T-helper 22 cell (primary cell): ENCODE results near the gene ITGB2.
"Not testable (repeated sequence)": the region's sequence is repeated elsewhere in the genome, so short reads cannot be mapped to it uniquely, and the experiment has no call there.

Source experiments
- DNase-seq: peaks from one replicate; pipeline ENCODE4 v3.0.0-alpha.2; 2020; ENCODE audit warnings: low read depth

ITGB2 gene

DNA sequence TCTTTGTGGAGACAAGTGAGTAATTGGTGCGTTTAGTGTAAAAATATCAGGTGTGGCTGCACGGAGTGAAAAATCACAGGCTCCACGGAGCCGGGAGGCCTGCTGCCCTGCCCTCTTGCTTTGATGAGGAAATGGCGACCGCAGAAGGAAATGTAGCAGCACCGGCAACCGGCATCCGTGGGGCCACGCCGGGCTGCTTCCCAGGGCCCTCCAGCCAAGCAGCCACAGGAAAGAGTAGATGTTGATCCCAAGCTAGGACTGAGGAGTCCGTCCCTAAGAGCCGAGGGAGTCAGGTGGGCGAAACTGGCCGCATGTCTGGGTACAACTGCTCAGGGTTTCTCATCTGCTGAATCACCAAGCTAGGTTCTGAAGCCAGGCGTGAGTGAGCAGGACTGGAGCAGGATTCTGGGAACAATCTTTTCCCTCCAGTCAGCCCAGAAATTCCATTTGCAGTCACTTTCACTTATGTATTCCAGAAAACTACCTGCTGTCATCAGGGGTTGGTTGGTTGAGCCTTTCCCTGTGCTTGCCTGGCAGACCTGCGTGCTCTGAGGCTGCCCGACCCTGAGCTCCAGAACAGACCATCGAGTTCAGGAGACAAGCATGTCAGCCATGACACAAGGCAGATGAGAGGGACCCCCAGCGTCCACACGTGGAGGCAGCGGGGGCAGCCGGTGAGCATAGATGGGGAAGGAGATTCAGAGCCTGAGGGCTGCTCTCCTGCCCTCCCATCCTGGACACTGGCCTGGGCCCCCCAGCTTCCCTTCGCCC, 5.8 kb upstream of the ITGB2 start:
- DNase-seq, result peak; percentile 58

GRCh38 chr21:44925378-44925755, 4.7 kb upstream of the ITGB2 start:
- DNase-seq, result no peak

- DNase-seq, result no peak
These were observed 4.1 kb upstream of the ITGB2 start for GRCh38 chr21:44924606-44925377.

GRCh38 chr21:44923480-44924084, 2.9 kb upstream of the ITGB2 start:
- DNase-seq, result no peak

GRCh38 chr21:44921928-44922327, 1.2 kb upstream of the ITGB2 start:
- no peak for DNase-seq

DNA sequence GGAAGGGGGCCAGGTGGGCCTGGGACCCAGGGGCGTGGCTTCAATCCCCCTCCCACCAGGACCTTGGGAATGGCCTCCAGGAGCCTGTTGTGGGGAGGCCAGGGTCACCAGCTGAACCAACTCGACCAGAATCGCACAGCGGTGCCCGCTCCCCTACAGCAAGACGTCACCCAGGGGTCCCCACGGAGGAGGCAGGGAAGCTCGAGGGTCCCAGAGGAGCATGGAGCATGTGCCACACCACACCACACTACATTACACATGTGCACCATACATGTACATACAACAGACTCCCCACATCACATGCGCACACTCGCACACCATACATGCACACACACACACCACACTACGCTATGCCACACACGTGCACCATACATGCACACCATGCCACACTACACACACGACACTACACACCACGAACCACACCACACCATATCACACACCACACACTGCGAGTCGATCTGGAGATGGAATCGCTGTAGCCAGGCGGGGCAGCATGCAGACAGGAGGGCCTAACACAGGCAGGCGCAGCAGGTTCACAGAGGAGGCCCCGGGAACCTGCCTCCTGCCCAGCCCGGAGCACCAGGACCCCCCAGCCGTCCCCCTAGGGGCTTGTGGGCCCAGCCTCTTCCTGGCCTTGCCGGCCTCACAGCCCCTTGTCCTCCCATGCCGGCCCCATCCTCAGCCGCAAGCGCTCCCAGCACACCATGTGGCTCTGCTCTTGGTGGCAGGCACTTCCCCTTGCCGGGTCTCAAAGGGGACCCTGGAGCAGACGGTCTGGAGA, 596 bp downstream of the ITGB2 start:
- no peak for DNase-seq

GRCh38 chr21:44919111-44919912, 1.4 kb downstream of the ITGB2 start:
- no peak for DNase-seq

GRCh38 chr21:44918581-44919033, 2.1 kb downstream of the ITGB2 start:
- DNase-seq, result no peak

- DNase-seq, result no peak
These were observed 2.6 kb downstream of the ITGB2 start for GRCh38 chr21:44918107-44918470.

DNA sequence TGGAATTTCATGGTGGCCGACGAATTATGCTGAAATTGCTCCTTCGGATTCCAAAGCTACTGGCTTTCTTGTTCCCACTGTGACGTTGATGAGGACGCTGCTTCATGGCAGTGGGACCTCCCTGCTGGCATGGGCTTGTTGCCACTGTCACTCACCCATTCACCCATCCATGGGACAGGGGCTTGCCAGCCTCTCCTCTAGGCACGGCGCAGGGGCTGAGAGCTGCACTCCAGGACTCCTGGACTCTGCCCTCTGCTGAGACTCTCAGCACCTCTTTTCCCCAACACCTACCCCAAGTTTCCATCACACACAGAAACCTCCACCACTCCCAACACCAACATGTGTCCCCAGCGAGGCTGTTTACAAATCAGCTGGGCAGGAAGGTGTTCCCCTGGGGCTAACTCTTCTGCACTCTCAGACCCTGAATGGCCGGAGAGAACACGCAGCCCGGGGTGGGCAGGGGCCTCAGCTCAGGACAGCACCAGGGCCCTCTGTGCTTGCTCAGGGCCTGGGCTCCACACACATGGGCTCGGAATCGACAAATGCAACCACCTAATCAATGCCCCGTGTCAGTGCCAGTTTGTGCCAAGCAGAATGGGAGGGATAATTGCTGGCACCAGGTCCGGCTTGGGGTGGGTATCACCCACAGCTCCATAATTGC, 3.1 kb downstream of the ITGB2 start:
- DNase-seq, result no peak

- DNase-seq, result no peak
These were observed 3.7 kb downstream of the ITGB2 start for GRCh38 chr21:44916965-44917364.

- peak; percentile 25 for DNase-seq
These were observed 6.4 kb downstream of the ITGB2 start for GRCh38 chr21:44914176-44914874.

DNA sequence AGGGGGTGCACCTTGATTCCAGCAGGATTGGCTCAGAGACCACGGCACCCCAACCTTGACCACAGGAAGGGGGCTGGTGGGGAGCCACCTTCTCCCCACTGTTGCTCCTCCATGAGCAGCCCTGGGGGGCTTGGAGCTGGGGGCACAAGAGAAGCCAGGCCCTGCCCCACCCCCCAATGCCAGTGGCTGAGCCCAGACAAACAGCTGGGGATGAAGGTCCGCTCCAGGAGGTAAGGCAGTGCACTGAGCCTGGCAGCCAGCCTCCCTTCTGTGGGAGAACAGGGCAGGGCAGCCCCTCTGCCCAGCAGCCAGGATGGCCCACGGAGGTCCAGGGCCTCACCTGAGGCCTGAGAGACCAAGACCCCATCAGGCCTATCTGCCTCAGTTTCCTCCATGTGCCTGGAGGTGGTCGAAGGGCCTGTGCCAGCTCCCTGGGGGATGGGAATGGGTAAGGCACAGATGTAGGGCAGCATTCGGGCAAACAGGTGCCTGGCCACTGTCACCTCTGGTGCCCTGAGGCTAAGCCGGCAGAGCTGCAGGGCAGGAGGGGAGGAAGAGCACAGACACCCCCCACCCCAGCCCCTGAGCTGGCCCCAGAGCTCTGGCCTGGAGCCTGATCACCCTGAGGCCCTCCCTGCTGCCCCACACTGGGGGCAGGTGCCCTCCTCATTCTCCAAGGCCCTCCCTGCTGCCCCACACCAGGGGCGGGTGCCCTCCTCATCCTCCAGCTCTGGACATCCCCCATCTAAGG, 7.1 kb downstream of the ITGB2 start:
- DNase-seq, result no peak

DNA sequence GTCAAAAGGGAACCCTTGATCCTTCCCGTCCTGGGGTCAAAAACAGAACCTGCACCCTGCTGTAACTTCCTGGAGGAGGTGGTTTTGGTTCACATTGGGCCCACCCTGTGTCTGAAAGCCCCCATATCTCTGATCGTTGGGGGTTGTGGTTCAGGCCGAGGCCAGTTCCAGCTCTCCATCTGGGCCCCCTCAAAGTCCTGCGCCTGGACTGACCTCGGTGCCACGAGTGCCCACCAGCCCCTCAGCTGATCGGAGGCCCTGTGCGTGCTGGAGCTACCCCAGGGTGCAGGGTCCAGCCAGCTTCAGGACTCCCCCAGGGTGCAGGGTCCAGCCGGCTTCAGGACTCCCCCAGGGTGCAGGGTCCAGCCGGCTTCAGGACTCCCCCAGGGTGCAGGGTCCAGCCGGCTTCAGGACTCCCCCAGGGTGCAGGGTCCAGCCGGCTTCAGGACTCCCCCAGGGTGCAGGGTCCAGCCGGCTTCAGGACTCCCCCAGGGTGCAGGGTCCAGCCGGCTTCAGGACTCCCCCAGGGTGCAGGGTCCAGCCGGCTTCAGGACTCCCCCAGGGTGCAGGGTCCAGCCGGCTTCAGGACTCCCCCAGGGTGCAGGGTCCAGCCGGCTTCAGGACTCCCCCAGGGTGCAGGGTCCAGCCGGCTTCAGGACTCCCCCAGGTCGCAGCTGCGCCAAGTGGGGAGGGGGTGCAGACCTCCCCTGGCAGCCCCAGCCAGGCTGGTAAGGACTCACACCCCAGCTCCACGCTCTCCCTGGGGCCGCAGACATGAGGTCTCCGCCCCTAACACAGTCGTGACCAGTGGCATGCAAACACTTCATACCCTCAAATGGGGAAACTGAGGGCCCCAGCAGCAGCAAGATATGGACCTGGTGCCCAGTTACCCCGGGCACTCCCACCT, 7.9 kb downstream of the ITGB2 start:
- not testable (repeated sequence) for DNase-seq

DNA sequence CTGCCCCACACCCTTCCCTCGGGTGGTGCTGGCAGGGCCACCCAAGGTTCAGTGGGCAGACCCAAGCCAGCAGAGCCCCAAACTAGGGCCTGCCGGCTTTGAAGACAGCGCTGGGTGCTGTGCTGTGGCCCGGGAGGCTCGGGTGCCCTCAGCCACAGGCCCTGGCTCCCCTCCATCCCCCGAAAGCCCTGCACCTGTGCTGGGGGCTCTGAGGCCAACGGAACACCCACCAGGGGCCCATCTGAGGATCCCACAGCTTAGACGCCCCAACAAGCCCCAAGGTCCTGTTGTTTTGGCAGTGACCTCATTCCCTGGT, 8.6 kb downstream of the ITGB2 start:
- DNase-seq, result no peak

GRCh38 chr21:44911384-44912157, 9.1 kb downstream of the ITGB2 start:
- DNase-seq, result peak; percentile 37

DNA sequence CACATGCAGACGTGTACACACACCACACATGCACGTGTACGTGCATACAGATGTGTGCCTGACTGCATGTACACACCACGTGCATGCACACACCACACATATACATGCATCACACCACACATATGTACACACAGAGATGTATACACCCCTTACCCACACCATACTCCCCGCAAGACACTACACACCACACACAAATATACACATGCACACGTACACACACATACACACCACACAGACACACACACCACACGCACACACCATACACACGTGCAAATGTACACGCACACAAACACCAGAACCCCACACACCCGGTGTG, 9.7 kb downstream of the ITGB2 start:
- DNase-seq, result no peak
